GM12878 (cell line): Measurements from ENCODE around the gene COX6B1. TPM values are rescaled to one million over a fixed set of nuclear protein-coding genes. Genes with fewer than 3 reads are reported as not detected.

Source experiments
- ATF7 ChIP-seq: fragments of 450-650 bp; IDR thresholded peaks from 2 replicates; pipeline ENCODE4 v1.6.1; 2016; ENCODE audit warnings: low read depth, mild to moderate bottlenecking
- BACH1 ChIP-seq: fragments of 450-650 bp; IDR thresholded peaks from 2 replicates; pipeline ENCODE4 v1.6.1; 2017; ENCODE audit warnings: mild to moderate bottlenecking, borderline replicate concordance
- BHLHE40 ChIP-seq, 2 experiments: fragments of 450-650 bp in 1 of 2; IDR thresholded peaks; 2 replicates each; pipeline ENCODE4 v1.6.1; 2011 to 2017; ENCODE audit warnings: low read depth in 2 of 2, borderline replicate concordance in 1 of 2, improper control_type of control experiment in 1 of 2, low read length in 1 of 2, mild to moderate bottlenecking in 1 of 2
- CREB1 ChIP-seq: IDR thresholded peaks from 2 replicates; pipeline ENCODE4 v1.6.1; 2012; ENCODE audit warnings: low read depth, mild to moderate bottlenecking, inconsistent platforms
- ESRRA ChIP-seq: IDR thresholded peaks from 2 replicates; pipeline ENCODE4 v1.6.1; 2012; ENCODE audit warnings: mild to moderate bottlenecking, low read length, improper control_type of control experiment
- GABPA ChIP-seq: IDR thresholded peaks from 2 replicates; pipeline ENCODE4 v1.6.1; 2014; ENCODE audit warnings: antibody characterized with exemption, low read depth, mild to moderate bottlenecking, inconsistent platforms
- JUNB ChIP-seq: IDR thresholded peaks from 2 replicates; pipeline ENCODE4 v1.6.1; 2016; ENCODE audit warnings: antibody characterized with exemption, mild to moderate bottlenecking
- MAX ChIP-seq: IDR thresholded peaks from 2 replicates; pipeline ENCODE4 v1.6.1; 2012; ENCODE audit warnings: low read depth, low read length, improper control_type of control experiment
- MYC ChIP-seq: IDR thresholded peaks from 2 replicates; pipeline ENCODE4 v1.6.1; 2011; ENCODE audit warnings: mild to moderate bottlenecking, low read length, moderate library complexity, inconsistent platforms; ENCODE audit not compliant: insufficient read depth, insufficient replicate concordance, insufficient read length, severe bottlenecking
- NRF1 ChIP-seq: conservative IDR thresholded peaks from 2 replicates; pipeline ENCODE4 v1.6.1; 2011; ENCODE audit warnings: mild to moderate bottlenecking, low read depth, low read length, improper control_type of control experiment
- PML ChIP-seq: IDR thresholded peaks from 2 replicates; pipeline ENCODE4 v1.6.1; 2012; ENCODE audit warnings: low read length, inconsistent platforms
- POLR2AphosphoS5 ChIP-seq: IDR thresholded peaks from 2 replicates; pipeline ENCODE4 v1.6.1; 2011; ENCODE audit warnings: mild to moderate bottlenecking, low read length, inconsistent platforms
- RCOR1 ChIP-seq: conservative IDR thresholded peaks from 2 replicates; pipeline ENCODE4 v1.6.1; 2012; ENCODE audit warnings: low read depth, low read length, improper control_type of control experiment
- RFX5 ChIP-seq: IDR thresholded peaks from 2 replicates; pipeline ENCODE4 v1.6.1; 2011; ENCODE audit warnings: low read depth, low read length, improper control_type of control experiment
- RUNX3 ChIP-seq: IDR thresholded peaks from 2 replicates; pipeline ENCODE4 v1.6.1; 2012; ENCODE audit warnings: low read length, inconsistent platforms
- STAT1 ChIP-seq: fragments of 450-650 bp; conservative IDR thresholded peaks from 2 replicates; pipeline ENCODE4 v1.6.1; 2014; ENCODE audit warnings: antibody characterized with exemption, mild to moderate bottlenecking
- USF1 ChIP-seq: IDR thresholded peaks from 2 replicates; pipeline ENCODE4 v1.6.1; 2011; ENCODE audit warnings: borderline replicate concordance, low read depth, mild to moderate bottlenecking, moderate library complexity, mixed read lengths, low read length; ENCODE audit not compliant: insufficient read depth; ENCODE audit errors: extremely low read length
- WRNIP1 ChIP-seq: IDR thresholded peaks from 2 replicates; pipeline ENCODE4 v1.6.1; 2011; ENCODE audit warnings: low read depth, low read length, improper control_type of control experiment, borderline replicate concordance
- YBX1 ChIP-seq: fragments of 450-650 bp; IDR thresholded peaks from 2 replicates; pipeline ENCODE4 v1.6.1; 2016; ENCODE audit warnings: antibody characterized with exemption
- ZNF24 ChIP-seq: fragments of 450-650 bp; IDR thresholded peaks from 2 replicates; pipeline ENCODE4 v1.6.1; 2017; ENCODE audit warnings: antibody characterized with exemption, mild to moderate bottlenecking
- ZNF384 ChIP-seq: IDR thresholded peaks from 2 replicates; pipeline ENCODE4 v1.6.1; 2012; ENCODE audit warnings: low read depth, mild to moderate bottlenecking, low read length, improper control_type of control experiment, borderline replicate concordance
- ZSCAN29 ChIP-seq: fragments of 450-650 bp; IDR thresholded peaks from 2 replicates; pipeline ENCODE4 v1.6.1; 2017; ENCODE audit warnings: mild to moderate bottlenecking, moderate library complexity
- polyA plus RNA-seq, 11 experiments: library from polyadenylated mRNA; depleted of rRNA in 4 of 11; unstranded in 6 of 11; stranded (reverse) in 5 of 11; fragments of >200 nt; fragmentation: Nextera tagmentation in 4 of 11; fragmentation: Illumina TruSeq in 1 of 11; extraction: Ambion mirVana in 4 of 11; extraction: Trizol in 1 of 11; gene quantifications; 1 replicate in 1 of 11; 2 replicates in 10 of 11; pipeline versions ENCODE4 v1.2.1 to v1.2.3, GENCODE V29; 2011 to 2016; ENCODE audit warnings: inconsistent platforms in 2 of 11, missing spikeins in 2 of 11, low read depth in 1 of 11
- total RNA-seq, 4 experiments: library from RNA; depleted of rRNA in 3 of 4; stranded (reverse); fragments of >200 nt in 3 of 4; fragmentation: Illumina TruSeq in 1 of 4; extraction: Trizol in 1 of 4; gene quantifications; 2 replicates each; pipeline versions ENCODE4 v1.2.1 to v1.2.3, GENCODE V29; 2013 to 2021
- TF ChIP-seq, protein P1 (sequence below): IDR thresholded peaks from 2 replicates; pipeline ENCODE4 v1.6.1; 2011; ENCODE audit warnings: mild to moderate bottlenecking, low read depth, low read length, moderate library complexity; ENCODE audit not compliant: insufficient replicate concordance
- TF ChIP-seq, protein P2 (sequence below): fragments of 450-650 bp; IDR thresholded peaks from 2 replicates; pipeline ENCODE4 v1.6.1; 2017; ENCODE audit warnings: mild to moderate bottlenecking, moderate library complexity

Gene COX6B1
- total and polyA plus RNA-seq, 10 of the 15 experiments (the other 5 are each of a cell fraction or from before 2014, with no cell fraction given) = 500 to 1,700 (median 862) TPM

- TF ChIP-seq, protein P1, sequence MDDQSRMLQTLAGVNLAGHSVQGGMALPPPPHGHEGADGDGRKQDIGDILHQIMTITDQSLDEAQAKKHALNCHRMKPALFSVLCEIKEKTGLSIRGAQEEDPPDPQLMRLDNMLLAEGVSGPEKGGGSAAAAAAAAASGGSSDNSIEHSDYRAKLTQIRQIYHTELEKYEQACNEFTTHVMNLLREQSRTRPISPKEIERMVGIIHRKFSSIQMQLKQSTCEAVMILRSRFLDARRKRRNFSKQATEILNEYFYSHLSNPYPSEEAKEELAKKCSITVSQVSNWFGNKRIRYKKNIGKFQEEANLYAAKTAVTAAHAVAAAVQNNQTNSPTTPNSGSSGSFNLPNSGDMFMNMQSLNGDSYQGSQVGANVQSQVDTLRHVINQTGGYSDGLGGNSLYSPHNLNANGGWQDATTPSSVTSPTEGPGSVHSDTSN = peak; percentile 67
- no peak for TF ChIP-seq JUNB
- no peak for TF ChIP-seq MYC
- no peak; the same call in none of the 2 replicates for TF ChIP-seq MAX
- TF ChIP-seq BHLHE40 (IDR thresholded peaks at IDR 0.05; ENCODE audit: borderline replicate concordance in 1 of 2, low read depth in 2 of 2, low read length in 1 of 2) = peak; percentile 34 to 43; a peak in 1 of 4 replicates
- TF ChIP-seq ZNF384 = no peak
- no peak for TF ChIP-seq ZSCAN29
- no peak for TF ChIP-seq ZNF24
- TF ChIP-seq RCOR1 = 0 out of 2 replicates have a peak, but pooled peaks have one; percentile 53
- TF ChIP-seq, protein P2, sequence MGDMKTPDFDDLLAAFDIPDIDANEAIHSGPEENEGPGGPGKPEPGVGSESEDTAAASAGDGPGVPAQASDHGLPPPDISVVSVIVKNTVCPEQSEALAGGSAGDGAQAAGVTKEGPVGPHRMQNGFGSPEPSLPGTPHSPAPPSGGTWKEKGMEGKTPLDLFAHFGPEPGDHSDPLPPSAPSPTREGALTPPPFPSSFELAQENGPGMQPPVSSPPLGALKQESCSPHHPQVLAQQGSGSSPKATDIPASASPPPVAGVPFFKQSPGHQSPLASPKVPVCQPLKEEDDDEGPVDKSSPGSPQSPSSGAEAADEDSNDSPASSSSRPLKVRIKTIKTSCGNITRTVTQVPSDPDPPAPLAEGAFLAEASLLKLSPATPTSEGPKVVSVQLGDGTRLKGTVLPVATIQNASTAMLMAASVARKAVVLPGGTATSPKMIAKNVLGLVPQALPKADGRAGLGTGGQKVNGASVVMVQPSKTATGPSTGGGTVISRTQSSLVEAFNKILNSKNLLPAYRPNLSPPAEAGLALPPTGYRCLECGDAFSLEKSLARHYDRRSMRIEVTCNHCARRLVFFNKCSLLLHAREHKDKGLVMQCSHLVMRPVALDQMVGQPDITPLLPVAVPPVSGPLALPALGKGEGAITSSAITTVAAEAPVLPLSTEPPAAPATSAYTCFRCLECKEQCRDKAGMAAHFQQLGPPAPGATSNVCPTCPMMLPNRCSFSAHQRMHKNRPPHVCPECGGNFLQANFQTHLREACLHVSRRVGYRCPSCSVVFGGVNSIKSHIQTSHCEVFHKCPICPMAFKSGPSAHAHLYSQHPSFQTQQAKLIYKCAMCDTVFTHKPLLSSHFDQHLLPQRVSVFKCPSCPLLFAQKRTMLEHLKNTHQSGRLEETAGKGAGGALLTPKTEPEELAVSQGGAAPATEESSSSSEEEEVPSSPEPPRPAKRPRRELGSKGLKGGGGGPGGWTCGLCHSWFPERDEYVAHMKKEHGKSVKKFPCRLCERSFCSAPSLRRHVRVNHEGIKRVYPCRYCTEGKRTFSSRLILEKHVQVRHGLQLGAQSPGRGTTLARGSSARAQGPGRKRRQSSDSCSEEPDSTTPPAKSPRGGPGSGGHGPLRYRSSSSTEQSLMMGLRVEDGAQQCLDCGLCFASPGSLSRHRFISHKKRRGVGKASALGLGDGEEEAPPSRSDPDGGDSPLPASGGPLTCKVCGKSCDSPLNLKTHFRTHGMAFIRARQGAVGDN = no peak
- peak; percentile 88 for TF ChIP-seq RFX5
- TF ChIP-seq BACH1 = no peak
- peak; percentile 86; the same call in 1 of the 2 replicates for TF ChIP-seq PML
- peak; percentile 73 for TF ChIP-seq GABPA
- TF ChIP-seq ATF7 = peak; percentile 100
- peak; percentile 74 for TF ChIP-seq POLR2AphosphoS5
- TF ChIP-seq ESRRA = 0 out of 2 replicates have a peak, but pooled peaks have one; percentile 7
- no peak for TF ChIP-seq USF1
- no peak for TF ChIP-seq NRF1
- no peak for TF ChIP-seq WRNIP1
- 0 out of 2 replicates have a peak, but pooled peaks have one; percentile 40 for TF ChIP-seq STAT1
- peak; percentile 100 for TF ChIP-seq CREB1
- peak; percentile 68 for TF ChIP-seq RUNX3
- no peak for TF ChIP-seq YBX1
Observed at GRCh38 chr19:35628565-35629331, 19.4 kb upstream of the COX6B1 start, which contains the start of gene RBM42 (continued).
